Vagina (tissue), 2 donors: Measurements from ENCODE around the gene SEMA3A. TPM values are rescaled to one million over a fixed set of nuclear protein-coding genes. Genes with fewer than 3 reads are reported as not detected.

Experiments used
- DNase-seq, 2 donors: peaks; one replicate each; pipeline ENCODE4 v3.0.0-alpha.2; 2017; ENCODE audit errors: extremely low spot score in 2 of 2
- H3K27ac ChIP-seq: fragments of 200-600 bp; sonication (generic); one replicate; pipeline ENCODE4 v1.5.1; 2019
- H3K27me3 ChIP-seq: fragments of 200-600 bp; sonication (generic); one replicate; pipeline ENCODE4 v1.5.1; 2019
- H3K36me3 ChIP-seq, 2 donors: fragments of 200-600 bp; sonication (generic); one replicate each; pipeline ENCODE4 v1.5.1; 2017 to 2019
- H3K4me1 ChIP-seq: fragments of 200-600 bp; sonication (generic); one replicate; pipeline ENCODE4 v1.5.1; 2019
- H3K4me3 ChIP-seq, 2 donors: fragments of 200-600 bp; sonication (generic); 1 replicate in 1 of 2; 2 replicates in 1 of 2; pipeline ENCODE4 v1.5.1; 2016 to 2019
- H3K9me3 ChIP-seq: fragments of 200-600 bp; sonication (generic); one replicate; pipeline ENCODE4 v1.5.1; 2019
- CTCF ChIP-seq, 3 experiments: fragments of 450-650 bp in 2 of 3; fragments of 200-600 bp in 1 of 3; sonication (generic) in 1 of 3; IDR thresholded peaks; one replicate each; pipeline ENCODE4 v1.5.1; 2017 to 2019; ENCODE audit warnings: antibody characterized with exemption in 3 of 3, mild to moderate bottlenecking in 2 of 3, moderate library complexity in 2 of 3
- POLR2A ChIP-seq, 2 donors: fragments of 450-650 bp; IDR thresholded peaks; one replicate each; pipeline ENCODE4 v1.6.1; 2017; ENCODE audit warnings: antibody characterized with exemption in 2 of 2, mild to moderate bottlenecking in 2 of 2, moderate library complexity in 2 of 2
- POLR2AphosphoS5 ChIP-seq, 2 donors: sonication (generic); formaldehyde crosslinking; IDR thresholded peaks; one replicate each; pipeline ENCODE4 v1.9.0; 2017; ENCODE audit warnings: antibody characterized with exemption in 2 of 2, mild to moderate bottlenecking in 2 of 2, low read depth in 1 of 2; ENCODE audit not compliant: insufficient read depth in 1 of 2
- intact Hi-C: fragments of 100-400 bp; cut with DNase I; formaldehyde crosslinking; loops from one replicate; pipeline ENCODE4 v1.15.1; 2023
- total RNA-seq: library from RNA; depleted of rRNA; stranded (reverse); fragments of >200 nt; gene quantifications from one replicate; pipeline ENCODE4 v1.2.3, GENCODE V29; 2016

Gene SEMA3A
- total RNA-seq, 1 donor from 2014 or later = 3.4 TPM

GRCh38 chr7:84187087-84187805, 7.3 kb downstream of the SEMA3A start:
- Histone ChIP-seq H3K27ac (no peak overlapping the region), H3K36me3 (no peaks in the 10 kb centered on the region), H3K4me3 (no peak overlapping the region), H3K4me1 (no peaks in the 10 kb centered on the region), H3K9me3 (no peaks in the 10 kb centered on the region), H3K27me3 (no peaks in the 10 kb centered on the region)
- no peak for DNase-seq
- intact Hi-C loops = no loop called here
- TF ChIP-seq POLR2AphosphoS5 (IDR thresholded peaks at IDR 0.05; ENCODE audit: insufficient read depth in 1 of 2, low read depth in 1 of 2) (no peak), POLR2A (IDR thresholded peaks at IDR 0.05) (no peak), CTCF (IDR thresholded peaks at IDR 0.05) (no peak)

GRCh38 chr7:84183741-84184140, 10.8 kb downstream of the SEMA3A start:
- TF ChIP-seq POLR2A (IDR thresholded peaks at IDR 0.05) (no peak), CTCF (IDR thresholded peaks at IDR 0.05) (no peak), POLR2AphosphoS5 (IDR thresholded peaks at IDR 0.05; ENCODE audit: insufficient read depth in 1 of 2, low read depth in 1 of 2) (no peak)
- no peak for DNase-seq
- no peaks in the 10 kb centered on the region for H3K9me3 ChIP-seq
- no peak overlapping the region for H3K4me3 ChIP-seq
- no peaks in the 10 kb centered on the region for H3K36me3 ChIP-seq
- H3K4me1 ChIP-seq = no peaks in the 10 kb centered on the region
- no peak overlapping the region for H3K27ac ChIP-seq
- no peaks in the 10 kb centered on the region for H3K27me3 ChIP-seq
- intact Hi-C loops = no loop called here

- no peak for DNase-seq
- TF ChIP-seq CTCF (IDR thresholded peaks at IDR 0.05) = no peak
- TF ChIP-seq POLR2A (IDR thresholded peaks at IDR 0.05) = no peak
- TF ChIP-seq POLR2AphosphoS5 (IDR thresholded peaks at IDR 0.05; ENCODE audit: insufficient read depth in 1 of 2, low read depth in 1 of 2) = no peak
- no peak overlapping the region for H3K4me3 ChIP-seq
- no peaks in the 10 kb centered on the region for H3K27me3 ChIP-seq
- H3K27ac ChIP-seq = no peak overlapping the region
- no peaks in the 10 kb centered on the region for H3K4me1 ChIP-seq
- H3K36me3 ChIP-seq = no peaks in the 10 kb centered on the region
- no peaks in the 10 kb centered on the region for H3K9me3 ChIP-seq
- intact Hi-C loops = no loop called here
Observed at GRCh38 chr7:84182301-84182700, 12.3 kb downstream of the SEMA3A start.

- no peak overlapping the region for H3K27ac ChIP-seq
- H3K9me3 ChIP-seq = no peaks in the 10 kb centered on the region
- no peaks in the 10 kb centered on the region for H3K27me3 ChIP-seq
- intact Hi-C loops = no loop called here
- no peak for TF ChIP-seq CTCF (IDR thresholded peaks at IDR 0.05)
- TF ChIP-seq POLR2AphosphoS5 (IDR thresholded peaks at IDR 0.05; ENCODE audit: insufficient read depth in 1 of 2, low read depth in 1 of 2) = no peak
- no peak for TF ChIP-seq POLR2A (IDR thresholded peaks at IDR 0.05)
- DNase-seq = no peak
- no peaks in the 10 kb centered on the region for H3K4me1 ChIP-seq
- H3K36me3 ChIP-seq = no peaks in the 10 kb centered on the region
- H3K4me3 ChIP-seq = no peak overlapping the region
Observed at GRCh38 chr7:84181628-84182027, 13.0 kb downstream of the SEMA3A start.

GRCh38 chr7:84177758-84178412, 16.7 kb downstream of the SEMA3A start:
- Histone ChIP-seq H3K27ac (no peak overlapping the region), H3K36me3 (no peaks in the 10 kb centered on the region), H3K9me3 (no peaks in the 10 kb centered on the region), H3K4me1 (no peaks in the 10 kb centered on the region), H3K27me3 (no peaks in the 10 kb centered on the region), H3K4me3 (no peak overlapping the region)
- intact Hi-C loops = no loop called here
- no peak for DNase-seq
- TF ChIP-seq CTCF (IDR thresholded peaks at IDR 0.05) = no peak
- TF ChIP-seq POLR2AphosphoS5 (IDR thresholded peaks at IDR 0.05; ENCODE audit: insufficient read depth in 1 of 2, low read depth in 1 of 2) = no peak
- no peak for TF ChIP-seq POLR2A (IDR thresholded peaks at IDR 0.05)
